ENCODE measurements around the gene TPRA1. TPM values are rescaled to one million over a fixed set of nuclear protein-coding genes. Genes with fewer than 3 reads are reported as not detected.
A peak's percentile ranks its signal among the peaks of the same experiment; 100 is the strongest.

Gene TPRA1
- total RNA-seq, 4 donors from 2014 or later, result 19.9 to 43.1 (median 33.1) TPM

- no peak for TF ChIP-seq EP300 (IDR thresholded peaks at IDR 0.05)
- TF ChIP-seq POLR2A (IDR thresholded peaks at IDR 0.05; ENCODE audit: low read depth), result no peak
- H3K9me3 ChIP-seq, result peaks cover 0 to 11% (median 10%) of the 10 kb centered on the region in 4 donors
- H3K27me3 ChIP-seq, result peaks cover 0 to 31% (median 5%) of the 10 kb centered on the region in 4 donors
- H3K4me3 ChIP-seq, result no peak overlapping the region
- WGBS, result 60% methylated on average over 11 of the region's 11 CpGs
- no peaks in the 10 kb centered on the region for H3K4me1 ChIP-seq
- no peaks in the 10 kb centered on the region for H3K36me3 ChIP-seq
- peak; percentile 75 for DNase-seq (ENCODE audit: extremely low spot score)
- H3K27ac ChIP-seq (replicated peaks in 1 of 4), result no peak overlapping the region
- intact Hi-C loops (cut with DNase I), result no loop called here
Measured at GRCh38 chr3:127525373-127525772, 65.2 kb downstream of the TPRA1 start.

GRCh38 chr3:127524296-127524896, 66.1 kb downstream of the TPRA1 start:
- peak; percentile 82 for DNase-seq (ENCODE audit: extremely low spot score)
- intact Hi-C loops (cut with DNase I), result no loop called here
- TF ChIP-seq POLR2AphosphoS5 (IDR thresholded peaks at IDR 0.05), result no peak
- TF ChIP-seq CTCF (IDR thresholded peaks at IDR 0.05), result no peak
- no peak for TF ChIP-seq EP300 (IDR thresholded peaks at IDR 0.05)
- no peak for TF ChIP-seq POLR2A (IDR thresholded peaks at IDR 0.05; ENCODE audit: low read depth)
- no peaks in the 10 kb centered on the region for H3K4me1 ChIP-seq
- no peak overlapping the region for H3K27ac ChIP-seq (replicated peaks in 1 of 4)
- H3K36me3 ChIP-seq, result no peaks in the 10 kb centered on the region
- WGBS, result 54% methylated on average over 13 of the region's 13 CpGs
- peaks cover 0 to 31% (median 5%) of the 10 kb centered on the region in 4 donors for H3K27me3 ChIP-seq
- no peak overlapping the region for H3K4me3 ChIP-seq
- peaks cover 0 to 11% (median 10%) of the 10 kb centered on the region in 4 donors for H3K9me3 ChIP-seq

Small RNA genes lying within 50 kb of the gene (small RNA-seq; reads per million reads assigned to genes)
- gene AC084035.1 (0 reads per million in 3 donors), gene MIR6825 (0 reads per million in 3 donors), gene MIR7976 (0 to 0.17 (median 0) reads per million in 3 donors)

Other genes with a start within 250 kb of the TPRA1 start
- gene MCM2, start 7.7 kb upstream of the TPRA1 start, total RNA-seq, result 1 to 10 TPM; 1.2 to 6.4 (median 3.1) TPM
- gene PODXL2, start 38.5 kb upstream of the TPRA1 start, total RNA-seq, result 1 to 10 TPM; 1.7 to 3.1 (median 2.5) TPM
- gene ABTB1, start 82.2 kb upstream of the TPRA1 start, total RNA-seq, result 10 to 100 TPM; 21.7 to 44.4 (median 40.6) TPM
- 100 to 1,000 TPM in 1 of 4 donors, 10 to 100 TPM in 3; 56.5 to 155 (median 80.7) TPM for gene MGLL, start 231.8 kb upstream of the TPRA1 start, total RNA-seq

All from esophagus muscularis mucosa (tissue), 4 donors.